ENCODE results near the gene CORIN.

GRCh38 chr4:47646372-47646771 lies 191.5 kb downstream of the CORIN start:
- TF ChIP-seq CTCF (tag by site-specific recombination; IDR thresholded peaks at IDR 0.05) (no peak), ZNF423 (tag by site-specific recombination; IDR thresholded peaks at IDR 0.05) (no peak), ZNF692 (tag by site-specific recombination; IDR thresholded peaks at IDR 0.05) (no peak), MZF1 (tag by site-specific recombination; IDR thresholded peaks at IDR 0.05; ENCODE audit: borderline replicate concordance) (no peak), ZNF561 (tag by site-specific recombination; IDR thresholded peaks at IDR 0.05; ENCODE audit: borderline replicate concordance) (no peak), TSHZ1 (tag by site-specific recombination; IDR thresholded peaks at IDR 0.05; ENCODE audit: borderline replicate concordance) (no peak)
